ENCODE results near the gene ZNF892. TPM values are rescaled to one million over a fixed set of nuclear protein-coding genes. Genes with fewer than 3 reads are reported as not detected.

ZNF892 gene
- total and polyA plus RNA-seq, 2 of the 13 experiments (the other 11 are each of a cell fraction or from before 2014, with no cell fraction given) = not detected

- TF ChIP-seq CREB3 (CRISPR knock-in tag; IDR thresholded peaks at IDR 0.05) = no peak
- TF ChIP-seq KAT8 (CRISPR knock-in tag; IDR thresholded peaks at IDR 0.05) = peak; percentile 32; the same call in 1 of the 2 replicates
- TF ChIP-seq GMEB2 (CRISPR knock-in tag; IDR thresholded peaks at IDR 0.05; ENCODE audit: low read depth) = no peak
- TF ChIP-seq MAZ (IDR thresholded peaks at IDR 0.05; ENCODE audit: borderline replicate concordance, low read depth, low read length) = no peak
- TF ChIP-seq MAZ (CRISPR knock-in tag; IDR thresholded peaks at IDR 0.05; ENCODE audit: low read depth) = 0 out of 2 replicates have a peak, but pooled peaks have one; percentile 50
- TF ChIP-seq RXRB (CRISPR knock-in tag; IDR thresholded peaks at IDR 0.05; ENCODE audit: borderline replicate concordance) = peak; percentile 37; the same call in 1 of the 2 replicates
- TF ChIP-seq HNF1B (CRISPR knock-in tag; IDR thresholded peaks at IDR 0.05) = peak; percentile 43; the same call in 1 of the 2 replicates
- TF ChIP-seq ZNF329 (CRISPR knock-in tag; IDR thresholded peaks at IDR 0.05; ENCODE audit: low read depth) = no peak
- TF ChIP-seq TBX2 (CRISPR knock-in tag; IDR thresholded peaks at IDR 0.05; ENCODE audit: borderline replicate concordance) = no peak
- no peak for TF ChIP-seq RNF219 (CRISPR knock-in tag; IDR thresholded peaks at IDR 0.05)
- TF ChIP-seq XRCC5 (optimal IDR thresholded peaks at IDR 0.05; ENCODE audit: low read length) = peak; percentile 82
- TF ChIP-seq ZNF670 (CRISPR knock-in tag; IDR thresholded peaks at IDR 0.05; ENCODE audit: borderline replicate concordance) = no peak
- 0 out of 2 replicates have a peak, but pooled peaks have one; percentile 26 for TF ChIP-seq MAX (IDR thresholded peaks at IDR 0.05)
- peak; percentile 80 for TF ChIP-seq TFAP4 (IDR thresholded peaks at IDR 0.05; ENCODE audit: borderline replicate concordance, low read depth)
- TF ChIP-seq RERE (CRISPR knock-in tag; IDR thresholded peaks at IDR 0.05; ENCODE audit: low read depth) = no peak
- TF ChIP-seq HNF4A (CRISPR knock-in tag; IDR thresholded peaks at IDR 0.05) = peak; percentile 81
Measured at GRCh38 chr2:95231723-95232122, 24.4 kb downstream of the ZNF892 start (continued).
